DOHH2 (cell line): ENCODE data around the gene CFAP74.

Experiments
- EZH2phosphoT487 ChIP-seq: fragments of 200-600 bp; sonication (generic); IDR thresholded peaks from 2 replicates; pipeline ENCODE4 v1.6.1; 2017; ENCODE audit warnings: borderline replicate concordance, mild to moderate bottlenecking, antibody characterized with exemption, low read length, moderate library complexity, mixed read lengths
- TF ChIP-seq, protein P1 (sequence below): fragments of 200-600 bp; sonication (generic); IDR thresholded peaks from one replicate; pipeline ENCODE4 v1.5.1; 2014; ENCODE audit warnings: antibody characterized with exemption, mild to moderate bottlenecking, low read depth, low read length; ENCODE audit not compliant: poor library complexity, severe bottlenecking

DNA sequence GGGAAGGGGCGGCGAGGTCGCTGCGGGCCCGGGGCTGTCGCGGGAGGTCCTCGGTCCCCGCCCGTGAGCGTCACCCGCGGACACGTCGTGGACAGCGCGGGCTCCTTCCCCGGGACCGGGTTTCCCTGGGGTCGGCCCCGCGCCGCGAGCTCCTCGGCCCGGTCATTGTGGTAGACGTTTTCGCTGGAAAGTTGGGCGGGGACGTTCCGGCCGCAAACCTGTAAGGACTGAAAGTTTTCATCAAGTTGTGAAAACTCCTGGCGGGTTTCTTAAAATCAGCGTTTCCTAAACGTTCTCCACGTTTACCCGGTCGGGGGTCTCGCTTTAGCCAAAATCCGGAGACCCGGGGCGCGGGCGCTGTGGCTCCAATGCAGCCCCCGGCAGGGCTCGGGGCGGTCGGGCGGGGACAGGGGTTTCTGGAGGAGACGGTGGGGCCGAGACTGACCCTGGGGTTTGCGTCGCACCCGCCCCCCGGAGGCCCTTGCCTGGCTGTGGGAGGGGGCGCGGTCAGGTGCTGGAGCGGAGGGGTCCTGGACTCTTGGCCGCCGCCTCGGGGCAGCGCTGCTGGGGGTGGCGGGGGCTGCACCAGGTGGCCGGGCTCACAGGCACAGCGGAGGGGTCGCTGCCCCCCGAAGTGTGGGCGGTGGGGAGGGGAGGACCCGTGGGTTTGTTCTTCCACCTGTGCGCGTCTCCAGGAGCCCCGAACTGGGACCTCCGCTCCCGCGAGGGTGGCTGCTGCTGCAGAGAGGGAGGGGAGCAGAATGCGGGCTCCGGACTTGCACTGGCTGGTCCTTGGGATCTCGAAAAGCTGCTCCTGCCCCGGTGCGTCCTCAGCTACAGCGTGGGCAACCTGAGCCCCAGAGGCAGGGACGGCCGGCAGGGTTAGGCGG lies 47.5 kb upstream of the CFAP74 start:
- TF ChIP-seq, protein P1, sequence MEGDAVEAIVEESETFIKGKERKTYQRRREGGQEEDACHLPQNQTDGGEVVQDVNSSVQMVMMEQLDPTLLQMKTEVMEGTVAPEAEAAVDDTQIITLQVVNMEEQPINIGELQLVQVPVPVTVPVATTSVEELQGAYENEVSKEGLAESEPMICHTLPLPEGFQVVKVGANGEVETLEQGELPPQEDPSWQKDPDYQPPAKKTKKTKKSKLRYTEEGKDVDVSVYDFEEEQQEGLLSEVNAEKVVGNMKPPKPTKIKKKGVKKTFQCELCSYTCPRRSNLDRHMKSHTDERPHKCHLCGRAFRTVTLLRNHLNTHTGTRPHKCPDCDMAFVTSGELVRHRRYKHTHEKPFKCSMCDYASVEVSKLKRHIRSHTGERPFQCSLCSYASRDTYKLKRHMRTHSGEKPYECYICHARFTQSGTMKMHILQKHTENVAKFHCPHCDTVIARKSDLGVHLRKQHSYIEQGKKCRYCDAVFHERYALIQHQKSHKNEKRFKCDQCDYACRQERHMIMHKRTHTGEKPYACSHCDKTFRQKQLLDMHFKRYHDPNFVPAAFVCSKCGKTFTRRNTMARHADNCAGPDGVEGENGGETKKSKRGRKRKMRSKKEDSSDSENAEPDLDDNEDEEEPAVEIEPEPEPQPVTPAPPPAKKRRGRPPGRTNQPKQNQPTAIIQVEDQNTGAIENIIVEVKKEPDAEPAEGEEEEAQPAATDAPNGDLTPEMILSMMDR = no peak
- TF ChIP-seq EZH2phosphoT487 = no peak
